ENCODE data around the gene TPST2. TPM values are rescaled to one million over a fixed set of nuclear protein-coding genes. Genes with fewer than 3 reads are reported as not detected.

TPST2 gene
- total and polyA plus RNA-seq, 9 of the 15 experiments (the other 6 are each of a cell fraction or from before 2014, with no cell fraction given) = 14.2 to 123 (median 60.1) TPM

- BruUV-seq (replicated peaks) = no TSS peak
- peak overlapping the region; percentile 78 to 96 for H3K9ac ChIP-seq (ENCODE audit: insufficient read depth in 1 of 2, low read depth in 2 of 2, low read length in 2 of 2)
- POLR2A ChIA-PET = interaction anchor here (0.6 kb wide), 1 partner anchor 39 kb away, joined by 3 read pairs; no protein-coding TSS in a partner anchor
- in situ Hi-C loops (cut with MboI) = no loop called here
- H3K27me3 ChIP-seq (ENCODE audit: control insufficient read depth in 2 of 2, insufficient read depth in 2 of 2, low read length in 2 of 2) = no peaks in the 10 kb centered on the region
- no peaks in the 10 kb centered on the region for H3K9me3 ChIP-seq (replicated peaks; ENCODE audit: control insufficient read depth, insufficient read depth, low read depth, low read length)
- peaks cover 36% of the 10 kb centered on the region for H3K36me3 ChIP-seq (ENCODE audit: control insufficient read depth, insufficient read depth, low read length)
- ATAC-seq (peak; percentile 54), DNase-seq (ENCODE audit: extremely low read depth in 1 of 4, low spot score in 3 of 4) (peak in 3 of 4 experiments; percentile 39 to 63 (median 61)), FAIRE-seq (no peak)
- no peak overlapping the region for H2AFZ ChIP-seq (ENCODE audit: low read depth, low read length)
- WGBS (ENCODE audit: insufficient coverage, low coverage, missing lambda C conversion rate) = 0% methylated on average over 10 of the region's 44 CpGs
- peak overlapping the region; percentile 97 for H3K4me2 ChIP-seq (ENCODE audit: insufficient read depth, low read length)
- peak overlapping the region; percentile 93 for H3K4me3 ChIP-seq
- no peaks in the 10 kb centered on the region for H3K9me1 ChIP-seq (ENCODE audit: control insufficient read depth, insufficient read depth, low read length)
- H3K27ac ChIP-seq (ENCODE audit: extremely low read depth, low read depth, low read length) = peak overlapping the region; percentile 88
- peaks cover 10% of the 10 kb centered on the region; the same call in 1 of the 2 replicates for H4K20me1 ChIP-seq (replicated peaks; ENCODE audit: control insufficient read depth, insufficient read depth, low read length)
- H3K79me2 ChIP-seq (ENCODE audit: control insufficient read depth, insufficient read depth, low read length) = peaks cover 58% of the 10 kb centered on the region
- CTCF ChIA-PET (ENCODE audit: low intra/inter-chr PET ratio) = no interaction called here
- intact Hi-C loops (cut with micrococcal nuclease) = loop anchor here (10.0 kb wide), 1 partner anchor 105 kb away; the partner anchor contains the start of genes HPS4 and SRRD
- peaks cover 24 to 31% of the 10 kb centered on the region in 2 experiments for H3K4me1 ChIP-seq (replicated peaks in 1 of 2; ENCODE audit: control insufficient read depth in 2 of 2, insufficient read depth in 2 of 2, low read length in 2 of 2)
- TF ChIP-seq MNT (conservative IDR thresholded peaks at IDR 0.05) (peak in 1 of 2 experiments; percentile 14; a peak in 1 of 4 replicates), MAX (CRISPR knock-in tag; IDR thresholded peaks at IDR 0.05) (no peak), HMGN3 (IDR thresholded peaks at IDR 0.05; ENCODE audit: borderline replicate concordance, extremely low read depth, insufficient read length, low read depth, low read length) (peak; percentile 5), ZNF586 (CRISPR knock-in tag; conservative IDR thresholded peaks at IDR 0.05) (no peak), CEBPB (tag; IDR thresholded peaks at IDR 0.05) (no peak), EGR1 (conservative IDR thresholded peaks at IDR 0.05) (0 out of 2 replicates have a peak, but pooled peaks have one; percentile 5), ZNF583 (CRISPR knock-in tag; IDR thresholded peaks at IDR 0.05) (no peak), RB1 (IDR thresholded peaks at IDR 0.05; ENCODE audit: low read depth) (peak; percentile 31; the same call in 1 of the 2 replicates), SAP30 (IDR thresholded peaks at IDR 0.05; ENCODE audit: borderline replicate concordance, insufficient read depth, low read depth, low read length, poor library complexity, severe bottlenecking) (peak; percentile 57), RBFOX2 (IDR thresholded peaks at IDR 0.05; ENCODE audit: low read depth, low read length) (peak; percentile 64), GMEB1 (CRISPR knock-in tag; IDR thresholded peaks at IDR 0.05) (no peak), ATF4 (CRISPR knock-in tag; IDR thresholded peaks at IDR 0.05) (no peak), NFIC (IDR thresholded peaks at IDR 0.05) (no peak), RBBP5 (IDR thresholded peaks at IDR 0.05; ENCODE audit: borderline replicate concordance, insufficient read depth, low read length, poor library complexity, severe bottlenecking) (peak; percentile 75), ESRRA (IDR thresholded peaks at IDR 0.05; ENCODE audit: borderline replicate concordance, low read depth) (0 out of 2 replicates have a peak, but pooled peaks have one; percentile 4), HDAC1 (IDR thresholded peaks at IDR 0.05) (0 out of 4 replicates have a peak, but pooled peaks of 1 of the 2 experiments have one; percentile 23), HNRNPLL (IDR thresholded peaks at IDR 0.05; ENCODE audit: low read depth, low read length, poor library complexity, severe bottlenecking) (peak; percentile 81), SAFB (IDR thresholded peaks at IDR 0.05; ENCODE audit: borderline replicate concordance, low read depth, low read length) (peak; percentile 51)
Measured at GRCh38 chr22:26589367-26589844, 526 bp downstream of the TPST2 start.
